ENCODE data around the gene CDH26. TPM values are rescaled to one million over a fixed set of nuclear protein-coding genes. Genes with fewer than 3 reads are reported as not detected.

CDH26 gene
- 0.87 and 1.0 TPM in 2 replicates for total RNA-seq

DNA sequence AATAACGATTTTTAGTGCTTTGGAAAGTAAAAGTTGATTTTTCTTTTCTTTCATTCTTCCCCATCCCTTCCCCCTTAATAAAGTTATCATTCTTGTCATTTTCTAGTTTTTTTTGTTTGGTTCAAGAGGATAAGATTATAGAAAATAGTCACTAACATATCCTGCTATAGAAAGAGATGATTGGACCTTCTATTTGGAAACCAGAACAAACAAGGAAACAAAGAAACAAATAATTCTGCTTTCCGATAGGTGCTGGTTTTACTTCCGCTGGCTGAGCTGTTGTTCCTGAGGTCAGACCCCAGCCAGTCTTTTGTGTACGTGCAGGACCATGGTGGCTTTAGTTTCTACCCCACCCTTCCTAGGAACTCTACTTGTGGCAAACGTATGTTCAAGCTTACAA is at the start of gene CDH26:
Gene CDH26 (plus strand): TSS at position 301 of the 400 bp plus-strand sequence. CDS start 304 bp downstream, outside the sequence.

DNA sequence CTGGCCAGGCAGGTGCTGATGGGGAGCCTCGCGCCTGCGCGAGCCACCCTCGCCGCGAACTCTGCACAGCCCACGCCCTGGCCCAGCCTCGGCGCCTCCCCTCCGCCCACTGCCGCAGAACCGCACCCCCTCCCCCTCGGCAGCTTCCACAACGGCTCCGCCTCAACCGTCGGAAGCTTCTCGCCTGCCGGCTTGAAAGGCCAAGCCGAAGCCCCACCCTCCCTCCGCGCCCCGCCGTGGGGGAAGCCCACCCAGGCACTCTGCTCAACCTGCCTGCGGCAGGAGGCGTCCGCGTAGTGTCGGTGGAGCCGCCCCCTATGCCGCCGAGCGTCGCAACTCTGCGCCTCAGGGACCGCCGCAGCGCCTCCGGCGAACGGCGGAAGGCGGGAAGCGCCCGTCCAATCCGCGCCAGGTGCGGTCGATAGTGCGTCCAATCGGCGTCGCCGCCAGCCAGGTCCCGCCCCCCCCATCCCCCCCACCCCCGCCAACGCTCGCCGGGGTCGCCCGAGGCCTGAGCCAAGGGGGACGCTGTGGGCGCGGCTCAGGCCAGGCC is 24.9 kb upstream of the CDH26 start, which contains the start of gene SYCP2:
Gene SYCP2 (minus strand): TSS at position 342 of the 553 bp plus-strand sequence. CDS start 11,224 bp downstream, outside the sequence.

GRCh38 chr20:59940129-59940955 is 17.9 kb upstream of the CDH26 start, which contains the start of the genes FAM217B and PPP1R3D:
Gene FAM217B (plus strand): TSS chr20:59940389. CDS start chr20:59943944, 3,555 bp downstream.
Gene PPP1R3D (minus strand): TSS chr20:59940305. CDS start chr20:59939931, 374 bp downstream.

Other genes starting within 250 kb of the CDH26 start
- 3.1 TPM in 2 replicates for gene SYCP2, start 24.8 kb upstream of the CDH26 start, total RNA-seq
- gene PPP1R3D, start 18.1 kb upstream of the CDH26 start, total RNA-seq, result 8.4 and 8.5 TPM in 2 replicates
- gene FAM217B, start 18.0 kb upstream of the CDH26 start, total RNA-seq, result 3.3 and 3.4 TPM in 2 replicates

Data from dermis lymphatic vessel endothelial cell (primary cell).